AG04449 (cell line): ENCODE measurements around the gene EDN1.
"Not testable (repeated sequence)": the region's sequence is repeated elsewhere in the genome, so short reads cannot be mapped to it uniquely, and the experiment has no call there.

Experiments used
- CTCF ChIA-PET: fragments of 350-600 bp; formaldehyde crosslinking; extraction: SDS; loops from one replicate; lab custom pipeline; 2021; ENCODE audit warnings: antibody characterized with exemption; lab: Yijun Ruan, JAX
- POLR2A ChIA-PET: fragments of 400-600, 350-600 bp; formaldehyde crosslinking; extraction: SDS; loops from one replicate; lab custom pipeline; 2020; ENCODE audit warnings: antibody characterized with exemption, inconsistent platforms; lab: Yijun Ruan, JAX
- DNase-seq: peaks from one replicate; pipeline ENCODE4 v3.0.0-alpha.2; 2010; ENCODE audit warnings: low read depth, low spot score
- H3K4me3 ChIP-seq: 2 replicates; pipeline ENCODE4 v1.5.1; 2011; ENCODE audit warnings: low read depth, mild to moderate bottlenecking, control low read depth, low read length
- TF ChIP-seq, protein P1 (sequence below): IDR thresholded peaks from one replicate; pipeline ENCODE4 v1.5.1; 2011; ENCODE audit warnings: mild to moderate bottlenecking, moderate library complexity, low read length, control low read depth, inconsistent platforms; ENCODE audit not compliant: insufficient read depth; ENCODE audit errors: missing control alignments

EDN1 gene

DNA sequence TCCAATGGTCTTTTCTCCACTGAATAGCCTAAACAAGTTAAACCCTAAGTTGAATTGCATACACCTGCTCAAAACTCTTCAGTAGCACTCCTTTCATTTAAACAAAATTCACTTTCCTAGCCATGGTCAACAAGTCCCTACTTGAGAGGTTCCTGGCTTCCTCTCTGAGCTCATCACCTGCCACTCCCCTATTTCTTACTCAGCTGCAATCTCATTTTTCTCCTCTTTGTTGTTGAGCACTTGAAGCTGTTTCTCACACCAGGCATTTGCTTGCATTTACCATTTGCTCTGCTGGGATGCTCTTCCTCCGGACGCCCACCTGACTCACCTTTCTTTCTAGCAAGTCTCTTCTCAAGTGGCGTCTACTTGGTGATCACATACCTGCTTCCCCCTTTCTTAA lies 38.5 kb downstream of the EDN1 start:
- no peak overlapping the region for H3K4me3 ChIP-seq
- ChIA-PET POLR2A (no interaction called here), CTCF (interaction anchor here (0.7 kb wide), 1 partner anchor 13 kb away, joined by 3 read pairs; no protein-coding TSS in a partner anchor)
- TF ChIP-seq, protein P1, sequence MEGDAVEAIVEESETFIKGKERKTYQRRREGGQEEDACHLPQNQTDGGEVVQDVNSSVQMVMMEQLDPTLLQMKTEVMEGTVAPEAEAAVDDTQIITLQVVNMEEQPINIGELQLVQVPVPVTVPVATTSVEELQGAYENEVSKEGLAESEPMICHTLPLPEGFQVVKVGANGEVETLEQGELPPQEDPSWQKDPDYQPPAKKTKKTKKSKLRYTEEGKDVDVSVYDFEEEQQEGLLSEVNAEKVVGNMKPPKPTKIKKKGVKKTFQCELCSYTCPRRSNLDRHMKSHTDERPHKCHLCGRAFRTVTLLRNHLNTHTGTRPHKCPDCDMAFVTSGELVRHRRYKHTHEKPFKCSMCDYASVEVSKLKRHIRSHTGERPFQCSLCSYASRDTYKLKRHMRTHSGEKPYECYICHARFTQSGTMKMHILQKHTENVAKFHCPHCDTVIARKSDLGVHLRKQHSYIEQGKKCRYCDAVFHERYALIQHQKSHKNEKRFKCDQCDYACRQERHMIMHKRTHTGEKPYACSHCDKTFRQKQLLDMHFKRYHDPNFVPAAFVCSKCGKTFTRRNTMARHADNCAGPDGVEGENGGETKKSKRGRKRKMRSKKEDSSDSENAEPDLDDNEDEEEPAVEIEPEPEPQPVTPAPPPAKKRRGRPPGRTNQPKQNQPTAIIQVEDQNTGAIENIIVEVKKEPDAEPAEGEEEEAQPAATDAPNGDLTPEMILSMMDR, result no peak
- DNase-seq, result no peak

GRCh38 chr6:12331474-12331873 lies 41.3 kb downstream of the EDN1 start:
- TF ChIP-seq, protein P1, result no peak
- CTCF ChIA-PET, result interaction anchor here (1.0 to 1.7 kb wide), 5 partner anchors 10 to 275 kb away, joined by 3 to 5 read pairs (median 4); no protein-coding TSS in a partner anchor
- DNase-seq, result no peak
- H3K4me3 ChIP-seq, result no peak overlapping the region
- POLR2A ChIA-PET, result no interaction called here

DNA sequence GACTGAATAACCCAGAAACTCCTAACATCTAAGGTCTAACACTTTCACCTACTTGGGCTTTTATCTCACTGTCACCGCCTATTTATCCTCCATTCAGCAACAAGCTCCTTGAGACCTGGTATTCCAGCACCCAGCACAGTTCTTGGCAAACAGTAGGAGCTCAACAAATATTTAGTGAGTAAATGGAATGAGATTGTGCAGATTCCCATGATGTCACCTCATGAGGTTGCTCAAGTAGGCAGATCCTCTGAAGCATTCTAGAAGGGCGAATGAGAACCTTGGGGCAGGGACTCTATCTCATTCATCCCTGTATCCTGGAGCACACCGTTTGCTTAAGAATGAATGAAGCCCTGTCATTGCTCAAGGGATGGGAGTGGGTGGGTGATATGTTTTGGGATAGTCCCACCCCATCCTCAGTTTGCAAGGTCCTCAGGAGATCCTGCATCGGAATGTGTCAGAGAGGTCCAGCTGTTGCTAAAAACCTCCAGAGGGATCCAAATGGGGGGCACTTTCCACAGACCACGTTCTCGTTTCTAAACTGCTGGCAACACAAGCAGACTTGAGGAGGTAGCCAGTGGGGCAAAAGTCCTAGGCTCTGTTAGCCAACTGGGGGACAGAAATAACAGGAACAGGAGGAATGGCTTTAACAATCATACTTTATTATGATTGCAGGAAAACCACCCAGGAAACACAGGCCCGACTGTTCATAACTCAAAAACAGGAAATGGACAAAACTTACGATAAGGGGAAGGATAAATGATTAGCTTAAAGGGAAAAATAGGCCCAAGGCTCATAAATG lies 42.0 kb downstream of the EDN1 start:
- TF ChIP-seq, protein P1, result no peak
- ChIA-PET CTCF (interaction anchor here (1.5 to 1.7 kb wide), 3 partner anchors 10 to 274 kb away, joined by 4 to 5 read pairs (median 4); no protein-coding TSS in a partner anchor), POLR2A (no interaction called here)
- no peak overlapping the region for H3K4me3 ChIP-seq
- DNase-seq, result peak; percentile 36

DNA sequence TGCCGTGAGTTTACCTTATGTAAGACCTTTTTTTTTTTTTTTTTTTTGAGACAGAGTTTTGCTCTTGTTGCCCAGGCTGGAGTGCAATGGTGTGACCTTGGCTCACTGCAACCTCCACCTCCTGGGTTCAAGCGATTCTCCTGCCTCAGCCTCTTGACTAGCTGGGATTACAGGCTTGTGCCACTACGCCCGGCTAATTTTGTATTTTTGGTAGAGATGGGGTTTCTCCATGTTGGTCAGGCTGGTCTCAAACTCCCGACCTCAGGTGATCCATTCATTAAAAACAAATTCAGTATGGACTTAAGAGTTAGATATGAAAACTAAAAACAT lies 42.6 kb downstream of the EDN1 start:
- POLR2A ChIA-PET, DNase-seq, H3K4me3 ChIP-seq: not testable (repeated sequence)
- CTCF ChIA-PET, result interaction anchor here (1.7 kb wide), 1 partner anchor 22 kb away, joined by 5 read pairs; no protein-coding TSS in a partner anchor

- ChIA-PET POLR2A (no interaction called here), CTCF (no interaction called here)
- no peak for DNase-seq
- no peak overlapping the region for H3K4me3 ChIP-seq
- TF ChIP-seq, protein P1, result no peak
Observed at GRCh38 chr6:12333128-12333527, 43.0 kb downstream of the EDN1 start.

GRCh38 chr6:12334526-12335130 lies 44.5 kb downstream of the EDN1 start:
- no peak for DNase-seq
- ChIA-PET POLR2A (no interaction called here), CTCF (interaction anchor here (0.7 to 1.9 kb wide), 2 partner anchors 15 to 270 kb away, joined by 3 to 5 read pairs; no protein-coding TSS in a partner anchor)
- H3K4me3 ChIP-seq, result no peak overlapping the region
- TF ChIP-seq, protein P1, result no peak
